Measurements from ENCODE around the gene ARID5B.

The ARID5B gene

DNA sequence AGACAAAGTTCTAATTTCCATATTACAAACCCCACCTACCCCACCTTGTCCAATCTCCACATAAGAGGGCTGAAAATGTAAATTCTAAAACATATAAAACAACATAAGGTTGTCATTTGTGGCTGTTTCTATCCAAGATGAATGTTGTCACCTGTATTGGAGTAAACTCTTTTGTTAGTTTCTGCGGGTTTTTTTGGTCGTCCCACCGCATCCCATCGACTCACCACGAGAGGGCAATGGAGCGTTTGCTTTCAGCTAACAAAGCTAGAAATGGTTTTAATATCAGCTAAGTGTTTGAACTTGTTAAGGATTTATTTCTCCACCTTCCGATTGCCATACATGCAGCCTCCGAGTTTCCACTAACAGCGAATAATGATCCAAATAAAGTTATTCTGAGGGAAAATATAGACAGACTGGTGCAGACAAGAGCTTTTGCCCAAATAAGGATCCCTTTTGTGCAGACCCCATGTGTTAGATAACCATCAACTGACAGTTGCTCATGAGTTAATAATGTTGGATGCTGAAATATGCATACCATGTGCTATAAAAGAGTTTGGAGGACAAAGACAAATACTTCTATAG lies 137.2 kb downstream of the ARID5B start:
- peaks cover 19% of the 10 kb centered on the region for H3K36me3 Mint-ChIP-seq
- H3K4me3 Mint-ChIP-seq: peak overlapping the region; percentile 76
- DNase-seq (ENCODE audit: low spot score in 2 of 2) (peak; percentile 64 to 77), ATAC-seq (ENCODE audit: low read depth) (peak; percentile 79)
- peaks cover 50% of the 10 kb centered on the region for H3K4me1 Mint-ChIP-seq
- H3K27ac Mint-ChIP-seq: peak overlapping the region; percentile 95
- no peaks in the 10 kb centered on the region for H3K27me3 Mint-ChIP-seq
- H3K9me3 Mint-ChIP-seq: no peaks in the 10 kb centered on the region

DNA sequence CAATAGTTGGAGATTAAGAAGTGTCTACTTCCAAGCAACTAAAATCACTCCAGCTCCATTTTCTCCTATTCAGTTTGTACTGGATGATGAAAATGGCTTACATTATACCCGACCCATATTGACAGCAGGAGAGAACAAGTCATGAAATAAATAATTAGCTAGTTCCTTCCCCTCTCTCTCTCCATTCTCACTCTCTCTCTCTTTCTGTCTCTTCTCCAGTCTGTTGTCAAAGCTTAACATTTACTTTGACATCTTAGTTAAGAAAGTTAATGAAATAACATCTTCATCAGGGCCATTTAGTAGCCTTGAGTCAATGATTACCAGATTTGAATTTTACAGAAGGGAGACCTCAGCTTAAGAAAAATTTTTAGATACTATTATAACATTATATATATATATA lies 138.5 kb downstream of the ARID5B start:
- ATAC-seq (ENCODE audit: low read depth) (no peak), DNase-seq (ENCODE audit: low spot score in 2 of 2) (no peak)
- Mint-ChIP-seq H3K9me3 (no peaks in the 10 kb centered on the region), H3K36me3 (peaks cover 14% of the 10 kb centered on the region), H3K27me3 (no peaks in the 10 kb centered on the region), H3K4me1 (peaks cover 55% of the 10 kb centered on the region), H3K27ac (peak overlapping the region; percentile 95), H3K4me3 (no peak overlapping the region)

DNA sequence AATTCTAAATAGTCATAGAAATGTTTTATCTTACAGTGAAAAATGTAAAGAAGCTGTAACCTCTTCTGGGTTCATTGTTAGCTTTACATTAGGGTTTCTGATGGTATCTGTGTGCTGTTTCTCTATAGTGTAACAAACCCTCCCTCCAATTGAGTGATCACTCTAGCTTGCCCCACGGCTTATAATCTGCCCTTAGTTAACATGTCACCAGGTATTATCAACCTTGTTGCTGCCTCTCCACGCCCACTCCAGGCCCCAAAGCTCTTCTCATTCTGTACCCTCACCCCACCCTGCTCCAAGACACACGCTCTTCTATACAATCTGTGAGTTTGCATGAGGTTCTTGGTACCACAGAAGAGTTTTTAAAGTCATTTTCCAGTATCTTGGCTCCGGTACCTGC lies 139.4 kb downstream of the ARID5B start:
- no peaks in the 10 kb centered on the region for H3K27me3 Mint-ChIP-seq
- DNase-seq (ENCODE audit: low spot score in 2 of 2) (no peak), ATAC-seq (ENCODE audit: low read depth) (no peak)
- peak overlapping the region; percentile 96 for H3K27ac Mint-ChIP-seq
- H3K36me3 Mint-ChIP-seq: peaks cover 8% of the 10 kb centered on the region
- H3K4me1 Mint-ChIP-seq: peaks cover 59% of the 10 kb centered on the region
- H3K9me3 Mint-ChIP-seq: no peaks in the 10 kb centered on the region
- peak overlapping the region; percentile 47 for H3K4me3 Mint-ChIP-seq

DNA sequence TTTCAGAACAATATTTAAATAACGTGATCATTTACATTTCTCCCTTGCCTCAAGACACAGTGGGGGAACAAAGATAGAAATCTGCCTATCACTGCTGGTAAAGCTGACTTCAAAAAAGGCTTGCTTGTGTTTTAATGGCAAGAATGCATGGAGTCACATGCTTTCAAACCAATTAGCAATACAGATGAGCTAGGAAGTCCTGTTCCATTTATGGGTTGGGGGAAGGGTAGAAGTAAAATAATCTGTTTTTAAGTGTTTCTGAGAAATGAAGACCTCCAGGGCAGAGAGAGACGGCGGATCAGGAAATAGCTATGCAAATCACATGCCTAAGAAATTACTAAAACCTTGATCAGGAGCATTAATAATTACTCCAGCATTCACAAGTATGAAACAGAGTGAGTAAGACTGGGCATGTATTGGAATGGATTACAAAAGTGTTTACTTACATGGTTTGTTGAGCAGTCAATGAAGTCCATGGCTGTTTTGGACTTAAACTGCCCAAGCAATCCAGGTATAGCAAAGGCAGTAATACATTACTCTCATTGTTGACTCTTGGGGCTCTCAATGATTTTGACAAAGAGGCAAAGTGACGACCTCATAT lies 142.0 kb downstream of the ARID5B start:
- no peak for DNase-seq (ENCODE audit: low spot score in 2 of 2)
- Mint-ChIP-seq H3K4me3 (peak overlapping the region; percentile 59), H3K4me1 (peaks cover 76% of the 10 kb centered on the region), H3K36me3 (peaks cover 8% of the 10 kb centered on the region), H3K27me3 (no peaks in the 10 kb centered on the region), H3K27ac (peak overlapping the region; percentile 96), H3K9me3 (no peaks in the 10 kb centered on the region)
- no peak for ATAC-seq (ENCODE audit: low read depth)

- Mint-ChIP-seq H3K27me3 (no peaks in the 10 kb centered on the region), H3K27ac (peak overlapping the region; percentile 96), H3K4me3 (peak overlapping the region; percentile 34), H3K4me1 (peaks cover 77% of the 10 kb centered on the region), H3K9me3 (no peaks in the 10 kb centered on the region), H3K36me3 (peaks cover 8% of the 10 kb centered on the region)
- ATAC-seq (ENCODE audit: low read depth) (no peak), DNase-seq (ENCODE audit: low spot score in 2 of 2) (no peak)
Measured at GRCh38 chr10:62044566-62044965, 143.1 kb downstream of the ARID5B start.

DNA sequence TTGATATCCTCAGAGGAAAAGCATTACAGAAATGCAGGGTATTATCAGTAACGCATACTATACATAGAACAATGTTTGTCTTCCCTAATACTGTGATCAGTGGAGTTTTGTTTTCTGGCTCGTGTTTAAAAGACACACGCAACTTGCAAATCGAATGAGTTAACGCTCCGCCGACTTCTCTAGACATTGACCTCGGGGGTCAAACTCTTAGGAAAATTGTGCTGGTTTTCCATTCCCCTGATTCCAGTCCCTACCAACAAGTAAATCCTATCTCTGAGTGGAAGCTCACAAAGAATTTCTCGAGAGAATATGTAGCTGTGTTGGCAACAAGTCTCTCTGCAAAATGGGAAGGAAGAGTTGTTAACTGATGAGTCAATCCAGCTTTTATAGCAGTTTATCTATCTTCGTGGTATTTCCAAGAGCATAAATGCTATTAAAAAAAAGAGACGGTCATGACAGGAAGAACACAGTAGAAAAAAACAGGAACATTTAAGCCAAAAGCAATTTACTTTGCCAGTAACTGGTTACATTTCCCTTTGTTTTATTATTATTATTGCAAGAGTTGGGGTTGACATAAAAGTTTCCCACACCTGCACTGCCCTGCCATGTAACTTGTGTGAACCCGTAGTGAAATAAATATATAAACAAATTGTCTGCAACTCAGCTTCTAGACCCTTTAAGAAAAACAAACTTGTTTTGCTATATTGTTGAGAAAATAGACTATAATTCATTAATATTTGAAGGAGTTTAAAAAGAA lies 144.4 kb downstream of the ARID5B start:
- Mint-ChIP-seq H3K4me3 (peak overlapping the region; percentile 85), H3K36me3 (peaks cover 8% of the 10 kb centered on the region), H3K27me3 (no peaks in the 10 kb centered on the region), H3K9me3 (no peaks in the 10 kb centered on the region), H3K4me1 (peaks cover 78% of the 10 kb centered on the region), H3K27ac (peak overlapping the region; percentile 96)
- ATAC-seq (ENCODE audit: low read depth): peak; percentile 1
- no peak for DNase-seq (ENCODE audit: low spot score in 2 of 2)

GRCh38 chr10:62046522-62047227 lies 145.2 kb downstream of the ARID5B start:
- Mint-ChIP-seq H3K9me3 (no peaks in the 10 kb centered on the region), H3K27ac (peak overlapping the region; percentile 96), H3K4me3 (peak overlapping the region; percentile 85), H3K27me3 (no peaks in the 10 kb centered on the region), H3K36me3 (peaks cover 9% of the 10 kb centered on the region), H3K4me1 (peaks cover 75% of the 10 kb centered on the region)
- ATAC-seq (ENCODE audit: low read depth): peak; percentile 45
- DNase-seq (ENCODE audit: low spot score in 2 of 2): peak in 1 of 2 donors; percentile 35

GRCh38 chr10:62047228-62047892 lies 145.9 kb downstream of the ARID5B start:
- peak overlapping the region; percentile 85 for H3K4me3 Mint-ChIP-seq
- no peaks in the 10 kb centered on the region for H3K9me3 Mint-ChIP-seq
- no peak for ATAC-seq (ENCODE audit: low read depth)
- DNase-seq (ENCODE audit: low spot score in 2 of 2): no peak
- H3K36me3 Mint-ChIP-seq: peaks cover 10% of the 10 kb centered on the region
- H3K27me3 Mint-ChIP-seq: no peaks in the 10 kb centered on the region
- H3K27ac Mint-ChIP-seq: peak overlapping the region; percentile 96
- peaks cover 70% of the 10 kb centered on the region for H3K4me1 Mint-ChIP-seq

GRCh38 chr10:62047960-62048383 lies 146.5 kb downstream of the ARID5B start:
- ATAC-seq (ENCODE audit: low read depth): no peak
- H3K4me1 Mint-ChIP-seq: peaks cover 73% of the 10 kb centered on the region

DNA sequence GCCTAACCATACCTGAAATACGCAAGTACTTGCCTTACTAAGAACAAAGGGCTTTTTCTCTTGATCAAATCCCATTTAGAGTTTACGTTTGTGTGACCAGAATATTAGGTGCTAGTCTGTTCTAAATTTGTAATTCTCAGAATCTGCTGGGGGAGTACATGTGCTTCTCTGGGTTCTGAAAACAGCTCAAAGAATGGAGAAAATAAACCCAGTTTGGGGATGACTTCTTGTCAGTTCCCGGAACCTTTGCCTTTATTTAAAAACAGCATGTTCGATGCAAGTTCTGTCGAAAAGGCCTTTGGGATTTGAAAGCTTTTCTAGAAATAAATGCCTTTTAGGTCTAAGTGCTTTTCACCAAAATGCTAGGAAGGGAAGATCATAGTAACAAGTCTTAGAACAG lies 147.0 kb downstream of the ARID5B start:
- DNase-seq (ENCODE audit: low spot score in 2 of 2) (no peak), ATAC-seq (ENCODE audit: low read depth) (no peak)
- peak overlapping the region; percentile 85 for H3K4me3 Mint-ChIP-seq
- peak overlapping the region; percentile 96 for H3K27ac Mint-ChIP-seq
- H3K4me1 Mint-ChIP-seq: peaks cover 73% of the 10 kb centered on the region
- peaks cover 19% of the 10 kb centered on the region for H3K36me3 Mint-ChIP-seq
- no peaks in the 10 kb centered on the region for H3K27me3 Mint-ChIP-seq
- H3K9me3 Mint-ChIP-seq: no peaks in the 10 kb centered on the region

More at GRCh38 chr10:62047960-62048383, 146.5 kb downstream of the ARID5B start:
- Mint-ChIP-seq H3K36me3 (peaks cover 14% of the 10 kb centered on the region), H3K9me3 (no peaks in the 10 kb centered on the region), H3K27me3 (no peaks in the 10 kb centered on the region), H3K27ac (peak overlapping the region; percentile 96), H3K4me3 (peak overlapping the region; percentile 85)
- no peak for DNase-seq (ENCODE audit: low spot score in 2 of 2)

- Mint-ChIP-seq H3K27me3 (no peaks in the 10 kb centered on the region), H3K4me1 (peaks cover 75% of the 10 kb centered on the region), H3K36me3 (peaks cover 19% of the 10 kb centered on the region), H3K9me3 (no peaks in the 10 kb centered on the region), H3K27ac (peak overlapping the region; percentile 96), H3K4me3 (peak overlapping the region; percentile 85)
- peak; percentile 9 for ATAC-seq (ENCODE audit: low read depth)
- DNase-seq (ENCODE audit: low spot score in 2 of 2): peak in 1 of 2 donors; percentile 26
Measured at GRCh38 chr10:62048919-62049623, 147.6 kb downstream of the ARID5B start.

- Mint-ChIP-seq H3K27ac (peak overlapping the region; percentile 96), H3K4me3 (peak overlapping the region; percentile 85), H3K9me3 (no peaks in the 10 kb centered on the region), H3K36me3 (peaks cover 21% of the 10 kb centered on the region), H3K4me1 (peaks cover 75% of the 10 kb centered on the region), H3K27me3 (no peaks in the 10 kb centered on the region)
- no peak for ATAC-seq (ENCODE audit: low read depth)
- DNase-seq (ENCODE audit: low spot score in 2 of 2): no peak
Measured at GRCh38 chr10:62049624-62050345, 148.3 kb downstream of the ARID5B start.

All from memory B cell (primary cell).